ENCODE measurements around the gene AADACL4.
"Not testable (repeated sequence)": the region's sequence is repeated elsewhere in the genome, so short reads cannot be mapped to it uniquely, and the experiment has no call there.

The AADACL4 gene

DNA sequence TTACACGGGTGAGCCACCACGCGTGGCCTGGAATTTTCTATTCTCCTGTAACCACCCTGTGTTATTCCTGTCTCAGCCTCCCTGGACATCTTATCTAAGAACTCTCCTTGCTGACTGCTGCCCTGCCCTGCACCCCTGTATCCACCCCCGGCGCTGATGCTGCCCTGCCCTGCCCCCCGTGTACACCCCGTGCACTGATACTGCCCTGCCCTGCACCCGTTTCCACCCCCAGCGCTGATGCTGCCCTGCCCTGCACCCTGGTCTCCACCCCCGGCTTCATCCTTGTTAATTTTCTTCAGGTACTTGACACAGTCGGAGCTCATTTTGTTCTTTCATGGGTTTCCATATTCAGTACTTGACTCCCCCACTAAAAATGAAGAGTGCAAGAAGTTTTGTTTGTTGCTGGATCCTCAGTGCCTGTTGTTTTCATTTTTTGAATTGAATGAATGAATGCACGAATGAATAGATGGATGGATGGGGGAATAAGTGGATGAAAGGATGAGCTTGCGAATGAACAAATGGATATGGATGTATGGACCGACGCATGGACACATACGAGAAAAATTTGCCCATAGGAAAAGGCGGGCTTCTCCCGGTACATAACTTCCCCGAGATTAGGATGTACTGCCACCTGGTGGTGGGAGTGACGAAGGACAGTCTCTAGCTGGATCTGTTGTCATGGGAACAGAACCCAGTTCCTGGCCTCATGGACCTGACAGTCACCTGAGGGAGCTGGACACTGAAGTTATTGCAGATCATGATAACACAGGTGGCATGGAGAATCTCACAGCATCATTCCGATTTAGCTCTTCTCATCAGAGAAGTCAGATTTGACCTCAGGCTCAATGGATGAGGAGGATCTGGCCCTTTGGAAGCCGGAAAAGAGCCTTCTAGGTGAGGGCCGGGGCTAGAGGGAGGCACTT lies 14.9 kb downstream of the AADACL4 start:
- DNase-seq, result peak; percentile 77

- no peak for DNase-seq
These were observed 17.8 kb downstream of the AADACL4 start for GRCh38 chr1:12661606-12662219.

DNA sequence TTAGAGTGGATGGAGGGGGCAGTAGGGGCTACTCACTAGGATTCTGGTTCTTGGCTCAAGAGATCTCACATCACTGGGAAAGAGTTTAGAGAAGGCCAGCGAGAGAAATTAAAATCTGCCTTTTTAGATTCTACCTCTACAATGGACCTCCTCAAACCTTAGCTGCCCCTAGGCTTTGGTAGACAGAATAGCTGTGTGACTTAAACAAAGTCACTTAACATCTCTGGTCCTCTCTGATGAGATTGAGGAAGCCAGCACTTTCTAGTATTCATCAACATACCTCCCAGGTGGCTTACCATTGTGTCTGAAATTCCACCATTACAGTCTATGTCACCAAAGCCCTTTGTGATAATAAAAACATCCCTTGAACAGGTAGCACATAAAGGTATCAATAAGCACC lies 18.7 kb downstream of the AADACL4 start:
- no peak for DNase-seq

- DNase-seq, result no peak
These were observed 21.6 kb downstream of the AADACL4 start for GRCh38 chr1:12665511-12665910.

DNA sequence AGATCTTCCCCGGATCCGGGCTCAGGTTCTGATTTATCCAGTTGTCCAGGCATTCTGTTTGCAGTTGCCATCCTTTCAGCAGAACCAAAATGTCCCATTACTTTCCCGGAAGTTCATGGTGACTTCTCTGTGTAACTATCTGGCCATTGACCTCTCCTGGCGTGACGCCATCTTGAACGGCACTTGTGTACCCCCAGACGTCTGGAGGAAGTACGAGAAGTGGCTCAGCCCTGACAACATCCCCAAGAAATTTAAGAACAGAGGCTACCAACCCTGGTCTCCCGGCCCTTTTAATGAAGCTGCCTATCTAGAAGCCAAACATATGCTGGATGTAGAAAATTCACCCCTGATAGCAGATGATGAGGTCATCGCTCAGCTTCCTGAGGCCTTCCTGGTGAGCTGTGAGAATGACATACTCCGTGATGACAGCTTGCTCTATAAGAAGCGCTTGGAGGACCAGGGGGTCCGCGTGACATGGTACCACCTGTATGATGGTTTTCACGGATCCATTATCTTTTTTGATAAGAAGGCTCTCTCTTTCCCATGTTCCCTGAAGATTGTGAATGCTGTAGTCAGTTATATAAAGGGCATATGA lies 22.4 kb downstream of the AADACL4 start:
- no peak for DNase-seq

GRCh38 chr1:12669529-12670068 lies 25.7 kb downstream of the AADACL4 start:
- no peak for DNase-seq

DNA sequence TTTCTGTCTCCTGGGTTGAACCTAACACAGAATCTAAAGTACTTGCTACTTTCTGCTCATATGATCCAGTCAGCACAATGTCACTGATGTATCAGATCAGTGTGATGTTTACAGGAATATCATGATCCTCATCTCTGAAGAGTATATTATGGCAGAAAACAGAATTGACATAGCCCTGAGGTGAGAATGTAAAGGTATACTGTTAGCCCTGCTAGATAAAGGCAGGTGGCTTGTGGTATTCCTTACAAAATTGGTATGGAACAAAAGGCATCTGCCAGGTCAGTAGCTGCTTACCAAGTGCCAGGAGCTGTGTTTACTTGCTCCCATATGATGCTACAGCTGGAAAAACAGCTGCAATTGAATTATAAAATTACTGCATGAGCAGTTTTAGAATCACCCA lies 30.5 kb downstream of the AADACL4 start:
- DNase-seq, result no peak

GRCh38 chr1:12676122-12676521 lies 32.2 kb downstream of the AADACL4 start:
- not testable (repeated sequence) for DNase-seq

DNA sequence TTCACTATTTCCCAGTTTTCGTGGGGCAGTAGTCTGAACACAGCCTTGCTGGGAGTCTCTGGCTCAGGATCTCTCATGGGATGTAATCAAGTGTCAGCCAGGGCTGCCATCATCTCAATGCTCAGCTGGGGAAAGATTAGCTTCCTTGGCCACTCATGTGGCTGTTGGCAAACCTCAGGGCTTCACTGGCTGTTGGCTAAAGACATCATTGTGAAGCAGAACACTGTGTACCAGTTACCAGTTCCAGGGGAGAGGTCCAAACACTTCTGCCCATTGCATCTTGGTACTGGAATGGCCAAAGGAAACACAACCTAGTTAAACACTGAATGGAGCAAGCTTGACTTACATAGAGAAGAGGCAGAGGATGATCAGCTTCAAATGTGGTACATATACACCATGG lies 33.7 kb downstream of the AADACL4 start:
- no peak for DNase-seq

- DNase-seq, result no peak
These were observed 34.5 kb downstream of the AADACL4 start for GRCh38 chr1:12678350-12678749.

- DNase-seq, result no peak
These were observed 34.9 kb downstream of the AADACL4 start for GRCh38 chr1:12678820-12679219.

DNA sequence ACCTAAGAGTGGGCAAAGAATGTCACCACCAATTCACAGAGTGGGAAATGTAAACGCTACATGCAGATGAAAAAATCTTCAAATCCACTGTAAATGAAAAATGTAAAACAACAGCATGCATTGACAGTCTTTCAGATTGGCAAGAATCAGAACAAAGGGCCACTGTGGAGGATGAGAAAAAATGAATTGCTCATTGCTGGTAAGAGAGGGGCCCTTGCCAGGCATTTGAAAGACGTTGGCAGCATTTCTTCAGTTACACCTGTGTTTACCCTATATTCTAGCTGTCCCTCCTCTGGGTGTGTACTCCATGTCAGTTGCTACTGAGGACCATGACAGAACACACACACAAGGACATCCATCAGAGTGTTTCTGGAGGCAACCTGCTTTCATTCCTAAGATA lies 46.3 kb downstream of the AADACL4 start:
- DNase-seq, result no peak

- no peak for DNase-seq
These were observed 49.3 kb downstream of the AADACL4 start for GRCh38 chr1:12692967-12693782.

GRCh38 chr1:12696658-12697057 lies 52.8 kb downstream of the AADACL4 start:
- no peak for DNase-seq

DNA sequence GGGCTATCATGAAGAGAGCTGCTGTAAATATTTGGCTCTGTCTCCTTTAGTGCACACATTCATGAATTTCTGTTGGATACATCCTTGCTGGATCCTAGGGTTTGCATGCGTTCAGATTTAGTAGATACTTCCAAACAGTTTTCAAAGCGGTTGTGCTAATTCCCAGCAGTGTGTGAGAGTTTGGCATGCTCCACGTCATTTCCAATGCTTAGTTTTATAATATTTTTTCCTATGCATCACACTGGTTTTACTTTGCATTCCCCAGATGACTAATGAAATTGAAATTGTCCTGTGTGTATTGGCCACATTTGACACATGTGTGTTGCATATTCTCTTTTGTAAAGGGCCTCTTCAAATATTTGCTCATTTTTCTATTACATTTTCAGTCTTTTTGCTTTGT lies 53.5 kb downstream of the AADACL4 start:
- DNase-seq, result no peak

- DNase-seq, result no peak
These were observed 60.1 kb downstream of the AADACL4 start for GRCh38 chr1:12703821-12704451.

- no peak for DNase-seq
These were observed 62.2 kb downstream of the AADACL4 start for GRCh38 chr1:12706061-12706460.

GRCh38 chr1:12708396-12709090 lies 64.7 kb downstream of the AADACL4 start:
- no peak for DNase-seq

DNA sequence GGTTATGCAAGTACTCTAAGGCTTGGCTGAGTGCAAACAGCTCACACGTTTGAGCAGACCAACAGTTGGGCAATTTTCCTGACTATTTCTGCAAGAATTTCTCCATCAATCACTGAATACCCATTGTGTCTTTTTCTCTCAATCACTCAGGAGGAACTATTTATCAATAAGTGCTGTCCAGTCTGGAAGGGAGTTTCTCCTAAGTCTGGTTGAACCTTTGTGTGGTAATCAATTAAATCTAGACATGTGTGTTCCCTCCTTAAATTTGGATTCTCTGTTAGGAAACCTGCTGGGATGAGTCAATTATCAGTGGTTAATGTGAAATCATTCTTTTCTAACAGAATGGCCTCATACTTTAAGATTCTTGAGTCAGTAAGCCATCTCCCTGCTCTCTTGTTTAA lies 65.2 kb downstream of the AADACL4 start:
- DNase-seq, result no peak

DNA sequence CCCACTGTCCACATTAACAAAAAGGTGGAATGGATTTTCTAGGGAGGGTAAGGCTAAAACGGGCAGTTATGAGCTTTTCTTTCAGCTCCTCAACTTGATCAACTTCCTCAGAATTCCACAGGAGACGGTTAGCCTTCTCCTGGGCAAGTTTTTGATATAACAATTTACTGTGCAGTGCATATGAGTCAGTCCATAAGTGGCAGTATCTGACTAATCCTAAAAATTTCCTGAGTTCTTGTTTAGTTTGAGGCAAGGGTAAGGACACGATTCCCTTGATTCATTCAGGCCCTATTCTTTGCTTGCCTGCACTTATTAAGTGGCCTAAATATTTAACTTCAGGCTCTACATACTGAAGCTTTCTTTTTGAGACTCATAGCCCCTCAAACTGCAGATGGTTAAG lies 65.8 kb downstream of the AADACL4 start:
- DNase-seq, result no peak

GRCh38 chr1:12711536-12711935 lies 67.7 kb downstream of the AADACL4 start:
- DNase-seq, result no peak

DNA sequence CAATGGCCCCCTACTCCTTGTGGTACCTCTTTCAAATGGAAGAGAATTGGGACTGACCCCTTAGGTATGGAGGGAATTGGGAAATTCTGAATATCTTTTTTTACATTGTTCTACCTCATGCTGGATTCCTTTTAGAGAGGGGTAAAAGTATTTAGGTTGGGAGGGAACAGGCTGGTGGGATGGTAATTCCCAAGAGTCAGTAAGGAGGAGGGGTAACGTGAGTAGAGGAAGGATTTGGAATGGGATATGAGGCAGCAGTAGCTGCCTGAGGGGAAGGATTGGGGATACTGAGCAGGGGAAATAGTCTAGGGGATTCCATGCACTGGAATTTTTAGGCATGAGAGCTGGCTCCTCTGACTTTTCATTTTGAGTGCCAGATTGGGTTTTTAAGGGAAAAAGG lies 68.2 kb downstream of the AADACL4 start:
- DNase-seq, result no peak

All from left hindlimb (tissue), 1 donor.